K562 (cell line): Measurements from ENCODE around the gene FTSJ3. TPM values are rescaled to one million over a fixed set of nuclear protein-coding genes. Genes with fewer than 3 reads are reported as not detected.

Source experiments
- ATAC-seq: fragments of 200-7000 bp; cut with Tn5 transposase; 3 replicates; pipeline ENCODE4 v1.9.1; 2020; ENCODE audit warnings: moderate library complexity
- BruUV-seq: library from RNA; stranded (reverse); fragments of 400-500 nt; replicated peaks from 2 replicates; lab custom pipeline; 2021; lab: Mats Ljungman, UMichigan
- CTCF ChIA-PET: fragments of 300-600 bp; formaldehyde crosslinking; extraction: SDS; loops from one replicate; lab custom pipeline; 2021; ENCODE audit warnings: low intra/inter-chr PET ratio; lab: Yijun Ruan, JAX
- POLR2A ChIA-PET: fragments of 300-600, 350-650 bp; sonication (Branson Sonifier 250); formaldehyde crosslinking; extraction: SDS; loops from one replicate; lab custom pipeline; 2021; ENCODE audit warnings: antibody characterized with exemption, inconsistent platforms; lab: Yijun Ruan, JAX
- DNase-seq, 4 experiments: peaks; one replicate each; pipeline versions ENCODE4 v3.0.0 to v3.0.0-alpha.2; 2011 to 2018; ENCODE audit warnings: low spot score in 3 of 4, mixed read lengths in 3 of 4; ENCODE audit errors: extremely low read depth in 1 of 4
- FAIRE-seq: peaks from 2 replicates; lab custom pipeline; 2011; peaks lifted over from hg19 to GRCh38; lab: Jason Lieb, UNC
- H2AFZ ChIP-seq: 2 replicates; pipeline ENCODE4 v1.6.0; 2011; ENCODE audit warnings: low read depth, low read length, control low read depth, inconsistent platforms
- H3K27ac ChIP-seq: fragments of 200-600 bp; 3 replicates; pipeline ENCODE4 v1.8.0; 2011; ENCODE audit warnings: low read depth, mild to moderate bottlenecking, control low read depth, inconsistent platforms, low read length, moderate library complexity, mixed read lengths; ENCODE audit errors: extremely low read depth
- H3K27me3 ChIP-seq, 2 experiments: fragments of 300-600 bp in 1 of 2; 2 replicates in 1 of 2; 3 replicates in 1 of 2; pipeline versions ENCODE4 v1.6.0 to v1.8.0; 2011; ENCODE audit warnings: inconsistent platforms in 2 of 2, low read length in 2 of 2, mild to moderate bottlenecking in 1 of 2, mixed read lengths in 1 of 2, moderate library complexity in 1 of 2; ENCODE audit not compliant: control insufficient read depth in 2 of 2, insufficient read depth in 2 of 2
- H3K36me3 ChIP-seq: fragments of 300-600 bp; 3 replicates; pipeline ENCODE4 v1.8.0; 2011; ENCODE audit warnings: mild to moderate bottlenecking, low read length, inconsistent platforms; ENCODE audit not compliant: control insufficient read depth, insufficient read depth
- H3K4me1 ChIP-seq, 2 experiments: fragments of 200-600 bp in 1 of 2; replicated peaks in 1 of 2; 2 replicates in 1 of 2; 3 replicates in 1 of 2; pipeline versions ENCODE4 v1.5.1 to v1.8.0; 2011; ENCODE audit warnings: inconsistent platforms in 2 of 2, low read length in 2 of 2, mild to moderate bottlenecking in 1 of 2, mixed read lengths in 1 of 2, moderate library complexity in 1 of 2; ENCODE audit not compliant: control insufficient read depth in 2 of 2, insufficient read depth in 2 of 2
- H3K4me2 ChIP-seq: 2 replicates; pipeline ENCODE4 v1.6.1; 2011; ENCODE audit warnings: low read length, control low read depth, inconsistent platforms, mixed read lengths; ENCODE audit not compliant: insufficient read depth
- H3K4me3 ChIP-seq: fragments of 200-600 bp; sonication (generic), shearing (Covaris generic); 2 replicates; pipeline ENCODE4 v1.5.1; 2016; ENCODE audit warnings: control low read depth, inconsistent platforms
- H3K79me2 ChIP-seq: fragments of 200-600 bp; 3 replicates; pipeline ENCODE4 v1.8.0; 2011; ENCODE audit warnings: low read length, inconsistent platforms; ENCODE audit not compliant: control insufficient read depth, insufficient read depth
- H3K9ac ChIP-seq, 2 experiments: 2 replicates each; pipeline versions ENCODE4 v1.6.0 to v1.6.1; 2011; ENCODE audit warnings: low read depth in 2 of 2, low read length in 2 of 2, control low read depth in 1 of 2, inconsistent platforms in 1 of 2, mild to moderate bottlenecking in 1 of 2, mixed read lengths in 1 of 2; ENCODE audit not compliant: insufficient read depth in 1 of 2
- H3K9me1 ChIP-seq: one replicate; pipeline ENCODE4 v1.6.0; 2011; ENCODE audit warnings: inconsistent platforms, mild to moderate bottlenecking, low read length, moderate library complexity; ENCODE audit not compliant: control insufficient read depth, insufficient read depth
- H3K9me3 ChIP-seq: replicated peaks from 2 replicates; pipeline ENCODE4 v1.5.1; 2011; ENCODE audit warnings: low read depth, low read length, inconsistent platforms; ENCODE audit not compliant: control insufficient read depth, insufficient read depth
- H4K20me1 ChIP-seq: replicated peaks from 2 replicates; pipeline ENCODE4 v1.6.1; 2011; ENCODE audit warnings: low read length, inconsistent platforms, mixed read lengths; ENCODE audit not compliant: control insufficient read depth, insufficient read depth
- CC2D1A ChIP-seq: fragments of 450-650 bp; IDR thresholded peaks from 2 replicates; pipeline ENCODE4 v1.6.1; 2017; ENCODE audit warnings: mild to moderate bottlenecking
- ETV1 ChIP-seq: fragments of 450-650 bp; conservative IDR thresholded peaks from 2 replicates; pipeline ENCODE4 v1.6.1; 2016; ENCODE audit warnings: missing genetic modification characterization, control low read depth, low read depth, missing compliant biosample characterization
- POLR2AphosphoS5 ChIP-seq: IDR thresholded peaks from 2 replicates; pipeline ENCODE4 v1.6.1; 2011; ENCODE audit warnings: mild to moderate bottlenecking, low read depth, low read length, moderate library complexity; ENCODE audit not compliant: control insufficient read depth, insufficient read depth
- RBM25 ChIP-seq: fragments of 200-400 bp; formaldehyde crosslinking; IDR thresholded peaks from 2 replicates; pipeline ENCODE4 v1.6.1; 2018; ENCODE audit warnings: low read length, low read depth, moderate library complexity; ENCODE audit not compliant: severe bottlenecking
- WHSC1 ChIP-seq: IDR thresholded peaks from one replicate; pipeline ENCODE4 v1.6.1; 2012; ENCODE audit warnings: low read length, control low read depth, inconsistent platforms
- ZNF77 ChIP-seq: fragments of 250-450 bp; sonication (Bioruptor Pico); IDR thresholded peaks from 2 replicates; pipeline ENCODE4 v1.5.0; 2020
- WGBS: fragments of 100-300 bp; shearing (Covaris generic); methylation state at CpG from one replicate; pipeline ENCODE4 v1.1.6; 2016; ENCODE audit warnings: low coverage, mixed read lengths; ENCODE audit not compliant: insufficient coverage; ENCODE audit errors: missing lambda C conversion rate; 5-methylcytosine and 5-hydroxymethylcytosine counted together
- in situ Hi-C: fragments of 300-500 bp; cut with MboI; formaldehyde crosslinking; loops from 4 replicates; pipeline ENCODE4 v1.15.0; 2018; ENCODE audit warnings: inconsistent platforms, mixed read lengths
- intact Hi-C: fragments of 100-400 bp; cut with micrococcal nuclease; formaldehyde crosslinking; loops from 2 replicates; pipeline ENCODE4 v1.14.2; 2022
- polyA plus RNA-seq, 8 experiments: library from polyadenylated mRNA; depleted of rRNA in 4 of 8; stranded (reverse) in 5 of 8; unstranded in 3 of 8; fragments of >200 nt; fragmentation: Nextera tagmentation in 2 of 8; fragmentation: Illumina TruSeq in 1 of 8; extraction: Ambion mirVana in 2 of 8; extraction: Trizol in 1 of 8; gene quantifications; 2 replicates each; pipeline versions ENCODE4 v1.2.1 to v1.2.3, GENCODE V29; 2011 to 2014; ENCODE audit warnings: inconsistent platforms in 1 of 8, missing spikeins in 1 of 8
- total RNA-seq, 7 experiments: library from RNA; depleted of rRNA in 6 of 7; stranded (reverse); fragments of >200 nt in 6 of 7; fragmentation: Illumina TruSeq in 2 of 7; extraction: Trizol in 2 of 7; gene quantifications; 2 replicates each; pipeline versions ENCODE4 v1.2.1 to v1.2.3, GENCODE V29; 2011 to 2021; ENCODE audit warnings: low replicate concordance in 1 of 7

The FTSJ3 gene
- total and polyA plus RNA-seq, 9 of the 15 experiments (the other 6 are each of a cell fraction or from before 2014, with no cell fraction given): 18.0 to 65.6 (median 52.4) TPM

DNA sequence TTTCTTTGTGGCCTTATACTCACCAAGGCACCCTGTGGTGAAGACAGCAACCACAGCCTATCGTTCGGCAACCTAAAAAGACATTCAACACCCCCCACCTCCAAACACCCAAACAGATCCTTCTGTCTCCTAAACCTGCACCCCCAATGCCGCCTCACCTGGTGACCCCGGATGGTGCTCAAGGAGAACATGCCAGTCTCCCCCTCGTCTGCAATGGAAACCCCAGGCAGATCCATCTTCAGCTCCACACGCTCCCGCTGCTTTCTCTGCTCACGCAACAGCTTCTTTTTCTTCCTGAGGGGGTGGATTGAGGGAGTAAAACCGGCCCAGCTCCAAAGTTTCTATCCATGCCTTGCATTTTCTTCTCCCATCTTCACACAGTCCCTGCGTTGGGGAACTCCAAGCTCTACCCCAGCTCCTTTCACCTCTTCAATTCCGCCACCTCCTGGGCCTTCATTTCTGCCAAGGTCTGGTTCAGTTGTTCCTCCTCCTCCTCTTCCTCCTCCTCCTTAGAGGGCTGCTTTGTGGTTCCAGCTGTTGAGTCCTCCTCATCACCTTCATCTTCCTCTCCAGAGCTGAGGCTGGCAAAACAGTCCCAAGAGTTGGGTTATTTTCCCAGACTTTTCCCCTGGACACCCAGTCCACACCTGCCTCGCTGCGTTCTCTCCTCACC, 3.7 kb downstream of the FTSJ3 start:
- DNase-seq (no peak), ATAC-seq (no peak)
- Histone ChIP-seq H4K20me1 (peaks cover 6% of the 10 kb centered on the region; the same call in 1 of the 2 replicates), H2AFZ (no peak overlapping the region), H3K27me3 (no peaks in the 10 kb centered on the region), H3K9me3 (no peaks in the 10 kb centered on the region), H3K4me2 (no peak overlapping the region), H3K79me2 (peaks cover 36% of the 10 kb centered on the region), H3K27ac (no peak overlapping the region)
- intact Hi-C loops: no loop called here
- in situ Hi-C loops: no loop called here
- CTCF ChIA-PET: no interaction called here
- POLR2A ChIA-PET: interaction anchor here (0.5 to 2.2 kb wide), 5 partner anchors 8 to 186 kb away, joined by 3 to 6 read pairs (median 5); partner anchors contain the start of genes CCDC47 and DDX42
- TF ChIP-seq WHSC1 (no peak), POLR2AphosphoS5 (0 out of 2 replicates have a peak, but pooled peaks have one; percentile 31), ZNF77 (CRISPR knock-in tag) (no peak)
- TF ChIP-seq, all 486 proteins: peak for 1
- WGBS: 92% methylated on average over 11 of the region's 13 CpGs
- no peak overlapping the region for H3K9ac ChIP-seq
- peaks cover 0 to 10% of the 10 kb centered on the region in 2 experiments; a peak in 3 of 5 replicates for H3K4me1 ChIP-seq
- H3K9me1 ChIP-seq: no peaks in the 10 kb centered on the region
- no peak overlapping the region for H3K4me3 ChIP-seq
- H3K36me3 ChIP-seq: peaks cover 80% of the 10 kb centered on the region
- FAIRE-seq: no peak
- no TSS peak for BruUV-seq

DNA sequence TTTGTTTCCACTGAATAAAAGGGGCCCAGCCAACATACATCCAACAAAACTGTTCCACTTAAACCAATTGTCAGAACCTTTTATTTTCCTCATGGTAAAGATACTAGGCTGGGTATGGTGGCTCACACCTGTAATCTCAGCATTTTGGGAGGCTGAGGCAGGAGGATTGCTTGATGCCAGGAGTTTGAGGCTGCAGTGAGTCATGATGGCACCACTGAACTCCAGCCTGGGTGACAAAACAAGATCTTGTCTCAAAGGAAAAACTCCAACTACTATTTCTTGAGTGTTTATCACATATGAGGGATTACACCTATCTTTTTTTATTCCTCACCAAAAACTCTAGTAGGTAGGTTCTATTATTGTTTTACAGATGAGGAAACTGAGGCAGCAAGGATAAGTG, 4.9 kb downstream of the FTSJ3 start:
- DNase-seq: no peak
- Histone ChIP-seq H3K9ac (no peak overlapping the region), H3K9me1 (no peaks in the 10 kb centered on the region), H3K9me3 (no peaks in the 10 kb centered on the region), H3K27me3 (no peaks in the 10 kb centered on the region), H3K36me3 (peaks cover 84% of the 10 kb centered on the region), H3K79me2 (peaks cover 23% of the 10 kb centered on the region), H3K4me2 (no peak overlapping the region), H3K4me3 (no peak overlapping the region), H3K27ac (no peak overlapping the region), H3K4me1 (peaks cover 0 to 5% of the 10 kb centered on the region in 2 experiments; a peak in 3 of 5 replicates), H2AFZ (no peak overlapping the region), H4K20me1 (peaks cover 6% of the 10 kb centered on the region; the same call in 1 of the 2 replicates)
- intact Hi-C loops: no loop called here
- FAIRE-seq: no peak
- TF ChIP-seq RBM25 (peak; percentile 3), CC2D1A (no peak), ETV1 (tag) (no peak)
- POLR2A ChIA-PET: interaction anchor here (0.5 to 2.0 kb wide), 3 partner anchors 11 to 386 kb away, joined by 4 to 5 read pairs (median 5); no protein-coding TSS in a partner anchor
- BruUV-seq: no TSS peak
- CTCF ChIA-PET: no interaction called here
- in situ Hi-C loops: no loop called here
- no peak for ATAC-seq
